ENCODE measurements around the gene LTF. TPM values are rescaled to one million over a fixed set of nuclear protein-coding genes. Genes with fewer than 3 reads are reported as not detected.

The LTF gene
- total and polyA plus RNA-seq, 9 of the 15 experiments (the other 6 are each of a cell fraction or from before 2014, with no cell fraction given) = 0.07 TPM; not detected in 8

- no peak for DNase-seq (ENCODE audit: extremely low read depth in 1 of 4, low spot score in 3 of 4)
- intact Hi-C loops (cut with micrococcal nuclease) (no loop called here), in situ Hi-C loops (cut with MboI) (loop anchor here (5.0 kb wide), 1 partner anchor 158 kb away; no protein-coding TSS in a partner anchor)
- FAIRE-seq = no peak
- WGBS (ENCODE audit: insufficient coverage, low coverage, missing lambda C conversion rate) = 0% methylated on average over 5 of the region's 5 CpGs
- BruUV-seq (replicated peaks) = no TSS peak
- no peak for ATAC-seq
- peaks cover 24 to 38% of the 10 kb centered on the region in 2 experiments for H3K27me3 ChIP-seq (ENCODE audit: control insufficient read depth in 2 of 2, insufficient read depth in 2 of 2, low read length in 2 of 2)
- H3K27ac ChIP-seq (ENCODE audit: extremely low read depth, low read depth, low read length) = no peak overlapping the region
- no peaks in the 10 kb centered on the region for H4K20me1 ChIP-seq (replicated peaks; ENCODE audit: control insufficient read depth, insufficient read depth, low read length)
- no peak overlapping the region for H3K4me2 ChIP-seq (ENCODE audit: insufficient read depth, low read length)
- H3K4me3 ChIP-seq = no peak overlapping the region
- H2AFZ ChIP-seq (ENCODE audit: low read depth, low read length) = no peak overlapping the region
- H3K36me3 ChIP-seq (ENCODE audit: control insufficient read depth, insufficient read depth, low read length) = no peaks in the 10 kb centered on the region
- no peaks in the 10 kb centered on the region for H3K9me1 ChIP-seq (ENCODE audit: control insufficient read depth, insufficient read depth, low read length)
- H3K9me3 ChIP-seq (replicated peaks; ENCODE audit: control insufficient read depth, insufficient read depth, low read depth, low read length) = no peaks in the 10 kb centered on the region
- no peak overlapping the region for H3K9ac ChIP-seq (ENCODE audit: insufficient read depth in 1 of 2, low read depth in 2 of 2, low read length in 2 of 2)
- ChIA-PET CTCF (ENCODE audit: low intra/inter-chr PET ratio) (no interaction called here), POLR2A (interaction anchor here (0.7 kb wide), 1 partner anchor 9 kb away, joined by 3 read pairs; no protein-coding TSS in a partner anchor)
- no peaks in the 10 kb centered on the region for H3K79me2 ChIP-seq (ENCODE audit: control insufficient read depth, insufficient read depth, low read length)
- peaks cover 0 to under 1% of the 10 kb centered on the region in 2 experiments; a peak in 1 of 5 replicates for H3K4me1 ChIP-seq (replicated peaks in 1 of 2; ENCODE audit: control insufficient read depth in 2 of 2, insufficient read depth in 2 of 2, low read length in 2 of 2)
- no peak for TF ChIP-seq ZBED1 (IDR thresholded peaks at IDR 0.05)
- no peak for TF ChIP-seq MCM3 (IDR thresholded peaks at IDR 0.05)
- no peak for TF ChIP-seq ZNF586 (CRISPR knock-in tag; conservative IDR thresholded peaks at IDR 0.05)
- TF ChIP-seq ZNF354B (CRISPR knock-in tag; IDR thresholded peaks at IDR 0.05) = no peak
- no peak for TF ChIP-seq ZNF124 (CRISPR knock-in tag; IDR thresholded peaks at IDR 0.05)
- TF ChIP-seq FOXP1 (CRISPR knock-in tag; IDR thresholded peaks at IDR 0.05) = no peak
- no peak for TF ChIP-seq SPI1 (IDR thresholded peaks at IDR 0.05; ENCODE audit: borderline replicate concordance, low read depth, low read length)
- no peak for TF ChIP-seq ZNF395 (CRISPR knock-in tag; IDR thresholded peaks at IDR 0.05)
- no peak for TF ChIP-seq ZNF24 (IDR thresholded peaks at IDR 0.05)
- no peak for TF ChIP-seq ZFP91 (CRISPR knock-in tag; IDR thresholded peaks at IDR 0.05)
- no peak for TF ChIP-seq ELF1 (tag; IDR thresholded peaks at IDR 0.05)
- TF ChIP-seq CTCFL (IDR thresholded peaks at IDR 0.05; ENCODE audit: borderline replicate concordance, insufficient read depth, low read depth, low read length, poor library complexity, severe bottlenecking) = no peak
- TF ChIP-seq STAT5B (CRISPR knock-in tag; IDR thresholded peaks at IDR 0.05) = no peak
- no peak for TF ChIP-seq BRD9 (IDR thresholded peaks at IDR 0.05; ENCODE audit: low read depth, partially characterized antibody)
- no peak for TF ChIP-seq CAMTA2 (CRISPR knock-in tag; conservative IDR thresholded peaks at IDR 0.05)
- no peak for TF ChIP-seq CHCHD3 (CRISPR knock-in tag; IDR thresholded peaks at IDR 0.05)
- no peak for TF ChIP-seq ZC3H11A (IDR thresholded peaks at IDR 0.05; ENCODE audit: low read depth, low read length)
Measured at GRCh38 chr3:46479696-46480095, 15.0 kb upstream of the LTF start.

All from K562 (cell line).